ENCODE results near the gene SH3D19. TPM values are rescaled to one million over a fixed set of nuclear protein-coding genes. Genes with fewer than 3 reads are reported as not detected.

SH3D19 gene, protein sequence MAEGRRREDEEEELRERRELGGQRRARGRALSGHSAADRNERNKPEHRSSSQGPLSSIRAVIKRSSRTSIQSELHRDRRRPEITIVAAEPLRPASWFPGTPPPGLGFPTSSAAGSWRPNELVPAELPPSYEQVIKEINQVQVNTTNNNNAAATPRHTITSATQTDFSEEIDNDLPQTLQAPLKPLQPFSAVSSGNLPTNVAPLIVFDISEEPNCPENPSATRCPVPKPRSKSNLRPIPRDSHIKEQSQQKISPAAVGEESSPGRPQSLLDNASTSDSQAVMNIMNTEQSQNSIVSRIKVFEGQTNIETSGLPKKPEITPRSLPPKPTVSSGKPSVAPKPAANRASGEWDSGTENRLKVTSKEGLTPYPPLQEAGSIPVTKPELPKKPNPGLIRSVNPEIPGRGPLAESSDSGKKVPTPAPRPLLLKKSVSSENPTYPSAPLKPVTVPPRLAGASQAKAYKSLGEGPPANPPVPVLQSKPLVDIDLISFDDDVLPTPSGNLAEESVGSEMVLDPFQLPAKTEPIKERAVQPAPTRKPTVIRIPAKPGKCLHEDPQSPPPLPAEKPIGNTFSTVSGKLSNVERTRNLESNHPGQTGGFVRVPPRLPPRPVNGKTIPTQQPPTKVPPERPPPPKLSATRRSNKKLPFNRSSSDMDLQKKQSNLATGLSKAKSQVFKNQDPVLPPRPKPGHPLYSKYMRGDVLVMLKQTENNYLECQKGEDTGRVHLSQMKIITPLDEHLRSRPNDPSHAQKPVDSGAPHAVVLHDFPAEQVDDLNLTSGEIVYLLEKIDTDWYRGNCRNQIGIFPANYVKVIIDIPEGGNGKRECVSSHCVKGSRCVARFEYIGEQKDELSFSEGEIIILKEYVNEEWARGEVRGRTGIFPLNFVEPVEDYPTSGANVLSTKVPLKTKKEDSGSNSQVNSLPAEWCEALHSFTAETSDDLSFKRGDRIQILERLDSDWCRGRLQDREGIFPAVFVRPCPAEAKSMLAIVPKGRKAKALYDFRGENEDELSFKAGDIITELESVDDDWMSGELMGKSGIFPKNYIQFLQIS
- total RNA-seq: 121 TPM
- long read RNA-seq, full-length matches to known transcripts: 92 of 262 reads
- long read RNA-seq, partial matches to known transcripts: 41 of 262 reads
- long read RNA-seq, other reads (novel, unspliced or antisense): 129 of 262 reads

- peak; percentile 76 for DNase-seq
- TF ChIP-seq, protein P1, sequence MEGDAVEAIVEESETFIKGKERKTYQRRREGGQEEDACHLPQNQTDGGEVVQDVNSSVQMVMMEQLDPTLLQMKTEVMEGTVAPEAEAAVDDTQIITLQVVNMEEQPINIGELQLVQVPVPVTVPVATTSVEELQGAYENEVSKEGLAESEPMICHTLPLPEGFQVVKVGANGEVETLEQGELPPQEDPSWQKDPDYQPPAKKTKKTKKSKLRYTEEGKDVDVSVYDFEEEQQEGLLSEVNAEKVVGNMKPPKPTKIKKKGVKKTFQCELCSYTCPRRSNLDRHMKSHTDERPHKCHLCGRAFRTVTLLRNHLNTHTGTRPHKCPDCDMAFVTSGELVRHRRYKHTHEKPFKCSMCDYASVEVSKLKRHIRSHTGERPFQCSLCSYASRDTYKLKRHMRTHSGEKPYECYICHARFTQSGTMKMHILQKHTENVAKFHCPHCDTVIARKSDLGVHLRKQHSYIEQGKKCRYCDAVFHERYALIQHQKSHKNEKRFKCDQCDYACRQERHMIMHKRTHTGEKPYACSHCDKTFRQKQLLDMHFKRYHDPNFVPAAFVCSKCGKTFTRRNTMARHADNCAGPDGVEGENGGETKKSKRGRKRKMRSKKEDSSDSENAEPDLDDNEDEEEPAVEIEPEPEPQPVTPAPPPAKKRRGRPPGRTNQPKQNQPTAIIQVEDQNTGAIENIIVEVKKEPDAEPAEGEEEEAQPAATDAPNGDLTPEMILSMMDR (IDR thresholded peaks at IDR 0.05; ENCODE audit: borderline replicate concordance): peak; percentile 39
- no peaks in the 10 kb centered on the region for H3K9me3 ChIP-seq (replicated peaks)
- no peaks in the 10 kb centered on the region for H3K27me3 ChIP-seq (ENCODE audit: low read depth)
- peak within 1 kb of the TSS; percentile 77 for H3K4me3 ChIP-seq
- no peaks in the 10 kb centered on the region for H3K36me3 ChIP-seq
- peaks cover 59% of the 10 kb centered on the region for H3K4me1 ChIP-seq
- H3K27ac ChIP-seq (replicated peaks): peak within 1 kb of the TSS; percentile 94
- intact Hi-C loops (cut with micrococcal nuclease): no loop called here
These were observed at the start of gene SH3D19 for GRCh38 chr4:151325111-151325948. Gene SH3D19, minus strand, starts transcription at chr4:151325605. Its CDS starts 253 bp downstream, at chr4:151325352.

- intact Hi-C loops (cut with micrococcal nuclease): loop anchor here (5.0 to 10.0 kb wide), 2 partner anchors 88 to 240 kb away; partner anchors contain the start of gene PRSS48
- no peak overlapping the region for H3K27ac ChIP-seq (replicated peaks)
- TF ChIP-seq, protein P1 (IDR thresholded peaks at IDR 0.05; ENCODE audit: borderline replicate concordance): peak; percentile 99
- H3K4me1 ChIP-seq: no peaks in the 10 kb centered on the region
- H3K36me3 ChIP-seq: no peaks in the 10 kb centered on the region
- H3K4me3 ChIP-seq: no peak overlapping the region
- peak; percentile 76 for DNase-seq
- no peaks in the 10 kb centered on the region for H3K9me3 ChIP-seq (replicated peaks)
- H3K27me3 ChIP-seq (ENCODE audit: low read depth): no peaks in the 10 kb centered on the region
These were observed 37.2 kb upstream of the SH3D19 start for GRCh38 chr4:151362404-151363164.

GRCh38 chr4:151361966-151362365 lies 36.6 kb upstream of the SH3D19 start:
- Histone ChIP-seq H3K9me3 (replicated peaks) (no peaks in the 10 kb centered on the region), H3K36me3 (no peaks in the 10 kb centered on the region), H3K4me3 (no peak overlapping the region), H3K4me1 (no peaks in the 10 kb centered on the region), H3K27ac (replicated peaks) (no peak overlapping the region), H3K27me3 (ENCODE audit: low read depth) (no peaks in the 10 kb centered on the region)
- intact Hi-C loops (cut with micrococcal nuclease): loop anchor here (5.0 to 10.0 kb wide), 2 partner anchors 87 to 240 kb away; partner anchors contain the start of gene PRSS48
- TF ChIP-seq, protein P1 (IDR thresholded peaks at IDR 0.05; ENCODE audit: borderline replicate concordance): no peak
- DNase-seq: no peak

DNA sequence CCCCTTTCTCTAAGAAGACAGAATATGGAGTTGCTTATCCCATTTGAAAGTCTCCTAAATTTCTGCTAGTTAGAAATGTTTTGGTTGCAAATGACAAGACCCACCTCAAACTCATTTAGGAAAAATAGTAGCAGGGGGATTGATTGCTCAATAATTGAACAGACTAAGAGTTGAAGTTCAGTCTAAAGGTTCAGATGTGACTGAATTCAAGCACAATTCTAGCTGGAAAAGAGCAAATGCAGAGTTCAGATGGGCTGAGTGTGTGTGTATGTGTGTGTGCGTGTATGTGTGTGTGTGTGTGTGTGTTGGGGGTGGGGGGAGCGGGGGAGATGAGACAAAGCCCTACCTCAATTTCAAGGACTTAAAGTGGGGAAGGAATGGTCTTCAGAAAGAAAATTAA lies 35.7 kb upstream of the SH3D19 start:
- intact Hi-C loops (cut with micrococcal nuclease): loop anchor here (5.0 to 10.0 kb wide), 2 partner anchors 86 to 239 kb away; partner anchors contain the start of gene PRSS48
- H3K9me3 ChIP-seq (replicated peaks): no peaks in the 10 kb centered on the region
- no peaks in the 10 kb centered on the region for H3K4me1 ChIP-seq
- no peak overlapping the region for H3K4me3 ChIP-seq
- TF ChIP-seq, protein P1 (IDR thresholded peaks at IDR 0.05; ENCODE audit: borderline replicate concordance): no peak
- no peak for DNase-seq
- H3K27me3 ChIP-seq (ENCODE audit: low read depth): no peaks in the 10 kb centered on the region
- H3K36me3 ChIP-seq: no peaks in the 10 kb centered on the region
- no peak overlapping the region for H3K27ac ChIP-seq (replicated peaks)
